ENCODE measurements around the gene PRRG2. TPM values are rescaled to one million over a fixed set of nuclear protein-coding genes. Genes with fewer than 3 reads are reported as not detected.

The PRRG2 gene
- total RNA-seq (2.2 TPM), polyA plus RNA-seq (5.5 TPM)
- long read RNA-seq, donor 1, result 0 reads
- long read RNA-seq, donor 2, partial matches to known transcripts, result 5 of 5 reads
- long read RNA-seq, donor 2, other reads (novel, unspliced or antisense), result 0 of 5 reads
- long read RNA-seq, donor 3, result 0 reads
- long read RNA-seq, donor 4, result 0 reads
- long read RNA-seq, donor 5, partial matches to known transcripts, result 0 of 2 reads
- long read RNA-seq, donor 5, other reads (novel, unspliced or antisense), result 0 of 2 reads
- long read RNA-seq, donor 6, result 0 reads
- long read RNA-seq, donor 7, result 0 reads
- long read RNA-seq, donor 8, result 0 reads
- long read RNA-seq, donor 9, result 0 reads
- long read RNA-seq, donor 10, result 0 reads

DNA sequence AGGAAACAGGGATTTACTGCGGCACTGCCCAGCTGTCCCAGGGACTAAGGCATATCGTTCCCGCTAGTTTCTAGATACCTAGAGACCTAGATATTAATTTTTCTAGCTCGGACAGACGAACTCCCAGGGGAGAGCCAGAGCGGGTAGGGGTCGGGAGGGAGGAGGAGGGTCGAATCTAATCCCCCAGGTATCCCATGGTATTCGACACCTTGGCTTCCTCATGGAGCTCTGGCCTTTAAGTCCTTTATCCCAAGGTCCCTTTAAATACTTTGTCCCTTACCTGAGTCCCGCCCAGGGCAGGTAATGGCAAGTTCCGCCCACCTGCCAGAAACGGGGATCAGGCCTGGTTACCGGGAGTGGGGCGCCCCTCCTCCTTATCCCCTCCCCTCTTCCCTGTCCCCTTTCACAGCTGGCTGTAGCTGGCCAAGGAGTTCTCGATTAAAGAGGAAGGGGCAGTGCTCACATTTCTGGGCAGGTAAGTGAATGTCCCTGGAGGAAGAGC, at the start of gene PRRG2:
TSS of gene PRRG2 (plus strand) at position 310 of the 502 bp plus-strand sequence. CDS start 1,904 bp downstream, outside the sequence.
- Histone ChIP-seq H3K4me1 (ENCODE audit: control insufficient read depth in 2 of 2, insufficient read depth in 2 of 2, low read length in 2 of 2) (peaks cover 7 to 19% of the 10 kb centered on the region in 2 donors), H3K9me3 (ENCODE audit: control insufficient read depth in 2 of 2, insufficient read depth in 1 of 2, low read length in 1 of 2) (no peaks in the 10 kb centered on the region), H3K36me3 (ENCODE audit: control insufficient read depth in 2 of 2, insufficient read depth in 2 of 2, low read length in 1 of 2) (peaks cover 3 to 6% of the 10 kb centered on the region in 2 donors), H3K27me3 (ENCODE audit: control insufficient read depth in 2 of 2, insufficient read depth in 1 of 2, low read length in 1 of 2) (no peaks in the 10 kb centered on the region), H3K27ac (ENCODE audit: low read depth in 1 of 2, low read length in 1 of 2) (peak within 1 kb of the TSS; percentile 38 to 54), H3K4me3 (ENCODE audit: low read length in 2 of 2) (peak within 1 kb of the TSS; percentile 55 to 73)
- 61% methylated on average over 15 of the region's 15 CpGs for WGBS
- no peak for DNase-seq (ENCODE audit: low read depth in 6 of 9, low spot score in 9 of 9)

DNA sequence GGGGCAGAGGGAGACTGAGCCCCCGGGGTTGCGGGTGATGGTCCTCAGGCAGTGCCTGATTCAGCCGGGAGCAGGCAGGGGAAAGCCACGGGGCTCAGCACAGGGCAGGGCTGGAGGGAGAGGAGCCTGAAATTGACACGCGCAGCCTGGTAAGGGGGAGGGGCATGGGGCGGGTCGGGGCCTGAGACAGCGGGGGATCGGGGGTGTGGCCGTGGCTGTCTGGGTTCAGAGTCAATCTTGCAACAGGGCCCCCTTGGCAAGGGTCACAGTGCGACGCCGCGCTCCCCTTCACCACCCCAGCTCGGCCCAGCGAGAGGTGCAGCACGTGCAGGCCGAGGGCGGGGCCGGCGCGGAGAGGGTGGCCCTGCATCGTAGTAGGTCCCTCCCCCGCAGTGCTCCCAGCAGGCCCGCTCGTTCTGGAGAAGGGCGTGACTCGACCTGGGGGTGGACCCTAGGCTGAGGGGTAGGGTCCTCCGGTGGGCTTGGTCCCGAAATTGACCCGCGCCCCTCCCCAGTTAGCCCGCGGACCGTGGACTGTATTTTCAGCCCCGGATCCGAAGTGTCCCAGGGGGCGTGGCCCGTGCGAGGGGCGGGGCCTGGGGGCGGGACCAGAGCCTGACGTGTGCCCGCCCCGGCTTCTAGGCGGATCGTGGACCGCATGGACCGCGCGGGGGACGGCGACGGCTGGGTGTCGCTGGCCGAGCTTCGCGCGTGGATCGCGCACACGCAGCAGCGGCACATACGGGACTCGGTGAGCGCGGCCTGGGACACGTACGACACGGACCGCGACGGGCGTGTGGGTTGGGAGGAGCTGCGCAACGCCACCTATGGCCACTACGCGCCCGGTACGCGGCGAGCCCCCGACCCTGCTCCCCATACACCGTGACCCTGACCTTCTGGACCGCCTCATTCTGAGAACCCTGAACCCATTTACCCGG, 47.3 kb upstream of the PRRG2 start:
- Histone ChIP-seq H3K4me3 (ENCODE audit: low read length in 2 of 2) (peak overlapping the region; percentile 50 to 62), H3K27me3 (ENCODE audit: control insufficient read depth in 2 of 2, insufficient read depth in 1 of 2, low read length in 1 of 2) (peaks cover 4 to 30% of the 10 kb centered on the region in 2 donors), H3K27ac (ENCODE audit: low read depth in 1 of 2, low read length in 1 of 2) (no peak overlapping the region), H3K4me1 (ENCODE audit: control insufficient read depth in 2 of 2, insufficient read depth in 2 of 2, low read length in 2 of 2) (peaks cover 21 to 30% of the 10 kb centered on the region in 2 donors), H3K9me3 (ENCODE audit: control insufficient read depth in 2 of 2, insufficient read depth in 1 of 2, low read length in 1 of 2) (no peaks in the 10 kb centered on the region), H3K36me3 (ENCODE audit: control insufficient read depth in 2 of 2, insufficient read depth in 2 of 2, low read length in 1 of 2) (no peaks in the 10 kb centered on the region)
- DNase-seq (ENCODE audit: low read depth in 6 of 9, low spot score in 9 of 9), result peak in 6 of 9 donors; percentile 59 to 87 (median 70)
- WGBS, result 1% methylated on average over 87 of the region's 87 CpGs

DNA sequence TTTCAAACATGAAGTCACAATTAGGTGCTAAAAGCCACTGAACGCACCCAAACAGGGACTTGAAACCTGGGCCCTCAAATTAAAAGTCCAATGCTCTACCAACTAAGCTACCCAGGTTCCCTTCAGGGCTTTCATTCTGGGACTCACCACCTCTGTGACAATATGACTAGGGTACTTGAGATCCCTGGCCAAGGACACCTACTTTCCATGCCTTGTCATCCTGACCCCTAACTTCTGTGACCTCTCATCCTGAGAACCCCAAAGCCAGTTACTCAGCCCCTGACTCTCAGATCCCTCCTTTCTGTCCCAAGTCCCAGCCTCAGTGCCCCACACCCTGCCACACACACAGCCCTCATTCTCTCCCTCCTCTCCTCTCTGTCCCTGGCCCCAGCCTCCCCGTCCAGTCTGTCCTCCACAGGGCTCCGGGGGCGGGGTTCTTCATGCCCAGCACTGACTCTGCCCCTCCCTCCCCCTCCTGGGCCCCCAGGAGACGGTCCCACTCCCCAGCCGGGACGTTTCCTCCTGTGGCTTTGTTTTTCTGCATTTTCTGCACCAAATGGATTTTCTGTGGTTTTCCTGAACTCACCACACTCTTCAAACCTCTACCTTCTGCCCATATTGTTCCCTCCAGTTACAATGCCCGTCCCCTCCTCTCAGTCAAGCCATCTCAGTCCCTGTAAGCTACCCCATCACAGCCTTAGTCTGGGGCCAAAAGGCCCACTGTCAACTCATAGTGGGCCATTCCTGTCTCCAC, 46.3 kb upstream of the PRRG2 start:
- no peak overlapping the region for H3K4me3 ChIP-seq (ENCODE audit: low read length in 2 of 2)
- H3K36me3 ChIP-seq (ENCODE audit: control insufficient read depth in 2 of 2, insufficient read depth in 2 of 2, low read length in 1 of 2), result peaks cover 0 to 4% of the 10 kb centered on the region in 2 donors
- H3K4me1 ChIP-seq (ENCODE audit: control insufficient read depth in 2 of 2, insufficient read depth in 2 of 2, low read length in 2 of 2), result peaks cover 21 to 30% of the 10 kb centered on the region in 2 donors
- no peak for DNase-seq (ENCODE audit: low read depth in 6 of 9, low spot score in 9 of 9)
- whole genome bisulfite sequencing, result 7% methylated on average over 8 of the region's 8 CpGs
- no peak overlapping the region for H3K27ac ChIP-seq (ENCODE audit: low read depth in 1 of 2, low read length in 1 of 2)
- H3K9me3 ChIP-seq (ENCODE audit: control insufficient read depth in 2 of 2, insufficient read depth in 1 of 2, low read length in 1 of 2), result no peaks in the 10 kb centered on the region
- peaks cover 4 to 27% of the 10 kb centered on the region in 2 donors for H3K27me3 ChIP-seq (ENCODE audit: control insufficient read depth in 2 of 2, insufficient read depth in 1 of 2, low read length in 1 of 2)

DNA sequence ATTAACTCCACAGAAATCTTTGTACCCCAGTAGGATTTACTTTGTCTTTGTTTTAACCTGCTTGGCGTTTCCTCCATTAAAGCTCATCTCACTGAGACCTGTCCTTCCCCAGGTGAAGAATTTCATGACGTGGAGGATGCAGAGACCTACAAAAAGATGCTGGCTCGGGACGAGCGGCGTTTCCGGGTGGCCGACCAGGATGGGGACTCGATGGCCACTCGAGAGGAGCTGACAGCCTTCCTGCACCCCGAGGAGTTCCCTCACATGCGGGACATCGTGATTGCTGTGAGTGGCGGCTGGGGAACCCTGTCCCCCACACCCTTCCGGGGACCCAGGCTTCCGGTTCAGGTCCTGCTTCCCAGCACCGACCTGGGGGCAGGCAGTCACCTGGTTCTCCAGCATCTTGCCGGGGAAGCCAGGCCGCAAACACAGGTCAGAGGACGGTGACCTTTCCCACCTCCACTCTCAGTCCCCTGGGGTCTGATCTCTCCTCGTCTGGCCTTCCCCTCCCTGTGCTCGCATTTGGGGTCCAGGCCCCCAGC, 44.1 kb upstream of the PRRG2 start:
- Histone ChIP-seq H3K27me3 (ENCODE audit: control insufficient read depth in 2 of 2, insufficient read depth in 1 of 2, low read length in 1 of 2) (peaks cover 4 to 25% of the 10 kb centered on the region in 2 donors), H3K4me3 (ENCODE audit: low read length in 2 of 2) (no peak overlapping the region), H3K27ac (ENCODE audit: low read depth in 1 of 2, low read length in 1 of 2) (no peak overlapping the region), H3K36me3 (ENCODE audit: control insufficient read depth in 2 of 2, insufficient read depth in 2 of 2, low read length in 1 of 2) (peaks cover 0 to 6% of the 10 kb centered on the region in 2 donors), H3K9me3 (ENCODE audit: control insufficient read depth in 2 of 2, insufficient read depth in 1 of 2, low read length in 1 of 2) (no peaks in the 10 kb centered on the region), H3K4me1 (ENCODE audit: control insufficient read depth in 2 of 2, insufficient read depth in 2 of 2, low read length in 2 of 2) (peaks cover 21 to 30% of the 10 kb centered on the region in 2 donors)
- DNase-seq (ENCODE audit: low read depth in 6 of 9, low spot score in 9 of 9), result no peak
- 91% methylated on average over 22 of the region's 22 CpGs for WGBS

DNA sequence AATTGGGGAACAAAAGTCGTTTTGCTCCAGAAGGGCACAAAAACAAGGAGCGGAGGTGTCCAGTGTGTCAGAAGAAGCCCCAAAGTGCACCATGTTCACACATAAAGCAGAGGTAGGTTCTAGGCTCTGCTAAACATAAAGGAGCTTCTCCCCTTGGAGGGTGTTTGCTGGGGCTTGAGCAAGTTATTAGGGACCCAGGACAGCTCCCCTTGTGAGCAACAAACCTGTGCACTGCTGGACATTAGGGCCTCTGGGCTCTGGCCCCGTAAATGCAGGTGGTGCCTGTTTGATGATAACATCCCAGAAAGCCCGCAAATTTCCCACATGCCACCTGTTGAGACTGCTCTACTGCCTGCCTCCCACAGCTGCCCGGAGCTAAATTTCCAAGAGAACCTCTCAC, 42.5 kb upstream of the PRRG2 start:
- DNase-seq (ENCODE audit: low read depth in 6 of 9, low spot score in 9 of 9), result no peak
- Histone ChIP-seq H3K27me3 (ENCODE audit: control insufficient read depth in 2 of 2, insufficient read depth in 1 of 2, low read length in 1 of 2) (peaks cover 4 to 14% of the 10 kb centered on the region in 2 donors), H3K9me3 (ENCODE audit: control insufficient read depth in 2 of 2, insufficient read depth in 1 of 2, low read length in 1 of 2) (no peaks in the 10 kb centered on the region), H3K27ac (ENCODE audit: low read depth in 1 of 2, low read length in 1 of 2) (no peak overlapping the region), H3K4me3 (ENCODE audit: low read length in 2 of 2) (no peak overlapping the region), H3K4me1 (ENCODE audit: control insufficient read depth in 2 of 2, insufficient read depth in 2 of 2, low read length in 2 of 2) (peaks cover 15 to 24% of the 10 kb centered on the region in 2 donors), H3K36me3 (ENCODE audit: control insufficient read depth in 2 of 2, insufficient read depth in 2 of 2, low read length in 1 of 2) (peaks cover 0 to 6% of the 10 kb centered on the region in 2 donors)
- whole genome bisulfite sequencing, result 85% methylated on average over 5 of the region's 5 CpGs

DNA sequence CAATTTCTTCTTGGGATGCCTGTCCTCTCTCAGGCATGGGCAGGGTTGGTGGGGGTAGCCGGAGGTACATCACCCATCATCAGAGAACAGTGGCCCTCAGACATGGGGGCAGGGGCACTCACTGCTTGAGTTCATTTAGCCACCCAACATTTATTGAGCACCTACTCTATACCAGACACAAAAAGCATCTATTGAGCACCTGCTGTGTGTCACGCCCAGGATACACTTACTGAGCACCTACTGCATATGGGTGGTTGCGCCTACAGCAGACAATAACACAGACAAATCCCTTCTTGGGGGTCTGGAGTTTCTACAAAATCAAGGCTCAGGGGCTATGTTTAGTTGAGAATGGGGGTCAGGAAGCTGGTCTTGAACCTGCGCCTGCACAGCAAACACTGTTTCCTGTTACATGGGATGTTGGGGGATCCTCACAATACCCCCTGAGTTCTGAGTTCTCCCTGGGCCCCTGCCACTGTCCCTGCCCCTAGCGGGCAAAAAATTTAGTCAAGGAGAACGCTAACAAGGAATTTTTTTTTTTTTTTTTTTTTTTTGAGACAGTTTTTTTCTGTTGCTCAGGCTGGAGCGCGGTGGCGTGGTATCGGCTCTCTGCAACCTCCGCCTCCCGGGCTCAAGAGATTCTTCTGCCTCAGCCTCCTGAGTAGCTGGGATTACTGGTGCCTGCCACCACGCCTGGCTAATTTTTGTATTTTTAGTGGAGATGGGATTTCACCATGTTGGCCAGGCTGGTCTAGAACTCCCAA, 41.7 kb upstream of the PRRG2 start:
- H3K9me3 ChIP-seq (ENCODE audit: control insufficient read depth in 2 of 2, insufficient read depth in 1 of 2, low read length in 1 of 2), result no peaks in the 10 kb centered on the region
- H3K36me3 ChIP-seq (ENCODE audit: control insufficient read depth in 2 of 2, insufficient read depth in 2 of 2, low read length in 1 of 2), result peaks cover 0 to 6% of the 10 kb centered on the region in 2 donors
- WGBS, result 98% methylated on average over 13 of the region's 13 CpGs
- no peak overlapping the region for H3K4me3 ChIP-seq (ENCODE audit: low read length in 2 of 2)
- H3K27me3 ChIP-seq (ENCODE audit: control insufficient read depth in 2 of 2, insufficient read depth in 1 of 2, low read length in 1 of 2), result peaks cover under 1 to 7% of the 10 kb centered on the region in 2 donors
- peaks cover 10 to 22% of the 10 kb centered on the region in 2 donors for H3K4me1 ChIP-seq (ENCODE audit: control insufficient read depth in 2 of 2, insufficient read depth in 2 of 2, low read length in 2 of 2)
- no peak for DNase-seq (ENCODE audit: low read depth in 6 of 9, low spot score in 9 of 9)
- no peak overlapping the region for H3K27ac ChIP-seq (ENCODE audit: low read depth in 1 of 2, low read length in 1 of 2)

DNA sequence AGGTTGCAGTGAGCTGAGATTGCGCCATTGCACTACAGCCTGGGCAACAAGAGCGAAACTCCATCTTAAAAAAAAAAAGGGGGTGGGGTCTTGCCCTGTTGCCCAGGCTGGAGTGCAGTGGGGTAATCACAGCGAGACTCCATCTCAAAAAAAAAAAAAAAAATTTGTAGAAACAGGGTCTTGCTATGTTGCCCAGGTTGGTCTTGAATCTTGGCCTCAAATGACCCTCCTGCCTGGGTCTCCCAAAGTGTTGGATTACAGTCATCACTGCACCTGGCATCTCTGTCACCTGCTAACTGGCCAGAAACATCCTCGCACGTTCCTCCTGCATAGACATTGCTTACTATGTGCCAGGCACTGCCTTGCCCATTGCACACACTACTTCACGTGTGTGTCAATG, 39.2 kb upstream of the PRRG2 start:
- WGBS, result 94% methylated on average over 6 of the region's 6 CpGs
- H3K27me3 ChIP-seq (ENCODE audit: control insufficient read depth in 2 of 2, insufficient read depth in 1 of 2, low read length in 1 of 2), result no peaks in the 10 kb centered on the region
- peaks cover 0 to 6% of the 10 kb centered on the region in 2 donors for H3K36me3 ChIP-seq (ENCODE audit: control insufficient read depth in 2 of 2, insufficient read depth in 2 of 2, low read length in 1 of 2)
- no peak for DNase-seq (ENCODE audit: low read depth in 6 of 9, low spot score in 9 of 9)
- no peaks in the 10 kb centered on the region for H3K9me3 ChIP-seq (ENCODE audit: control insufficient read depth in 2 of 2, insufficient read depth in 1 of 2, low read length in 1 of 2)
- no peak overlapping the region for H3K27ac ChIP-seq (ENCODE audit: low read depth in 1 of 2, low read length in 1 of 2)
- peaks cover 0 to 15% of the 10 kb centered on the region in 2 donors for H3K4me1 ChIP-seq (ENCODE audit: control insufficient read depth in 2 of 2, insufficient read depth in 2 of 2, low read length in 2 of 2)
- no peak overlapping the region for H3K4me3 ChIP-seq (ENCODE audit: low read length in 2 of 2)

DNA sequence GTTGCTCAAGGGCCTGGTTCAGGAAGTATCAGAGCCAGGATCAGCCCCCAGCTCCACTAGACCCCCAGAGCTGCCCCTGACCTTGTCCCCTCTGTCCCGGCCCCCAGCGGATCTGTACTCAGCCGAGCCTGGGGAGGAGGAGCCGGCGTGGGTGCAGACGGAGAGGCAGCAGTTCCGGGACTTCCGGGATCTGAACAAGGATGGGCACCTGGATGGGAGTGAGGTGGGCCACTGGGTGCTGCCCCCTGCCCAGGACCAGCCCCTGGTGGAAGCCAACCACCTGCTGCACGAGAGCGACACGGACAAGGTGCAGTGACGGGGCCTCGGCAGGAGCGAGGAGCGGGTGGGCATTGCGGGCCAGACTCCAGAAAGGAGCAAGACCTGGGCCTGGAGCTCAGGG, 38.7 kb upstream of the PRRG2 start:
- no peak for DNase-seq (ENCODE audit: low read depth in 6 of 9, low spot score in 9 of 9)
- 91% methylated on average over 16 of the region's 16 CpGs for WGBS

More for the DNA sequence above, 38.7 kb upstream of the PRRG2 start:
- Histone ChIP-seq H3K27ac (ENCODE audit: low read depth in 1 of 2, low read length in 1 of 2) (no peak overlapping the region), H3K36me3 (ENCODE audit: control insufficient read depth in 2 of 2, insufficient read depth in 2 of 2, low read length in 1 of 2) (peaks cover 0 to 6% of the 10 kb centered on the region in 2 donors), H3K27me3 (ENCODE audit: control insufficient read depth in 2 of 2, insufficient read depth in 1 of 2, low read length in 1 of 2) (no peaks in the 10 kb centered on the region), H3K4me3 (ENCODE audit: low read length in 2 of 2) (no peak overlapping the region), H3K9me3 (ENCODE audit: control insufficient read depth in 2 of 2, insufficient read depth in 1 of 2, low read length in 1 of 2) (no peaks in the 10 kb centered on the region), H3K4me1 (ENCODE audit: control insufficient read depth in 2 of 2, insufficient read depth in 2 of 2, low read length in 2 of 2) (peaks cover 4 to 18% of the 10 kb centered on the region in 2 donors)
